ENCODE data around the gene IL12A. TPM values are rescaled to one million over a fixed set of nuclear protein-coding genes. Genes with fewer than 3 reads are reported as not detected.

Gene IL12A
- total and polyA plus RNA-seq, 10 of the 15 experiments (the other 5 are each of a cell fraction or from before 2014, with no cell fraction given): 0.50 to 10.9 (median 3.5) TPM

DNA sequence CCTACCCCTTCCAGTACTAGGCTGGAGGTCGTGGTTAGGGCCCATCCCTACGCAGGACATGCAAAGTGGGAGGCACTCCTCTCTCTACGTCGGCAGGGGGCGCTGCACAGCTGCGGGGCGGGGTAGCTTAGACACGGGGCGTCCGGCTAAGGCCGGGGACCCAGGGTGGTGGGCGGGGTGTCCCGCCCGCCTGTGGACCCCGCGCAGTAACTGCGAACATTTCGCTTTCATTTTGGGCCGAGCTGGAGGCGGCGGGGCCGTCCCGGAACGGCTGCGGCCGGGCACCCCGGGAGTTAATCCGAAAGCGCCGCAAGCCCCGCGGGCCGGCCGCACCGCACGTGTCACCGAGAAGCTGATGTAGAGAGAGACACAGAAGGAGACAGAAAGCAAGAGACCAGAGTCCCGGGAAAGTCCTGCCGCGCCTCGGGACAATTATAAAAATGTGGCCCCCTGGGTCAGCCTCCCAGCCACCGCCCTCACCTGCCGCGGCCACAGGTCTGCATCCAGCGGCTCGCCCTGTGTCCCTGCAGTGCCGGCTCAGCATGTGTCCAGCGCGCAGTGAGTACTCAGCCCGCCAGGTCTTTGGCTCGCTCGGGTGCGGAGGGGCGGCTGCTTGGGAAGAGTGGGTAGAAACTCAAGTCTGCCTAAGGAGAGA is at the start of gene IL12A (continued):
- TF ChIP-seq TBL1XR1 (IDR thresholded peaks at IDR 0.05; ENCODE audit: low read depth, low read length): no peak
- no peak for TF ChIP-seq SIX5 (IDR thresholded peaks at IDR 0.05; ENCODE audit: low read depth, low read length, severe bottlenecking)
- peak; percentile 81 for TF ChIP-seq DPF2 (IDR thresholded peaks at IDR 0.05)
- no peak for TF ChIP-seq HDAC2 (IDR thresholded peaks at IDR 0.05)
- no peak; the same call in none of the 2 replicates for TF ChIP-seq BACH1 (IDR thresholded peaks at IDR 0.05; ENCODE audit: borderline replicate concordance)
- TF ChIP-seq ZBTB11 (CRISPR knock-in tag; IDR thresholded peaks at IDR 0.05): no peak
- TF ChIP-seq IRF4 (IDR thresholded peaks at IDR 0.05; ENCODE audit: low read depth, low read length): peak; percentile 64; the same call in 1 of the 2 replicates
- TF ChIP-seq, protein P1, sequence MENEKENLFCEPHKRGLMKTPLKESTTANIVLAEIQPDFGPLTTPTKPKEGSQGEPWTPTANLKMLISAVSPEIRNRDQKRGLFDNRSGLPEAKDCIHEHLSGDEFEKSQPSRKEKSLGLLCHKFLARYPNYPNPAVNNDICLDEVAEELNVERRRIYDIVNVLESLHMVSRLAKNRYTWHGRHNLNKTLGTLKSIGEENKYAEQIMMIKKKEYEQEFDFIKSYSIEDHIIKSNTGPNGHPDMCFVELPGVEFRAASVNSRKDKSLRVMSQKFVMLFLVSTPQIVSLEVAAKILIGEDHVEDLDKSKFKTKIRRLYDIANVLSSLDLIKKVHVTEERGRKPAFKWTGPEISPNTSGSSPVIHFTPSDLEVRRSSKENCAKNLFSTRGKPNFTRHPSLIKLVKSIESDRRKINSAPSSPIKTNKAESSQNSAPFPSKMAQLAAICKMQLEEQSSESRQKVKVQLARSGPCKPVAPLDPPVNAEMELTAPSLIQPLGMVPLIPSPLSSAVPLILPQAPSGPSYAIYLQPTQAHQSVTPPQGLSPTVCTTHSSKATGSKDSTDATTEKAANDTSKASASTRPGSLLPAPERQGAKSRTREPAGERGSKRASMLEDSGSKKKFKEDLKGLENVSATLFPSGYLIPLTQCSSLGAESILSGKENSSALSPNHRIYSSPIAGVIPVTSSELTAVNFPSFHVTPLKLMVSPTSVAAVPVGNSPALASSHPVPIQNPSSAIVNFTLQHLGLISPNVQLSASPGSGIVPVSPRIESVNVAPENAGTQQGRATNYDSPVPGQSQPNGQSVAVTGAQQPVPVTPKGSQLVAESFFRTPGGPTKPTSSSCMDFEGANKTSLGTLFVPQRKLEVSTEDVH (IDR thresholded peaks at IDR 0.05; ENCODE audit: low read depth, partially characterized antibody): no peak
- TF ChIP-seq NR2C1 (IDR thresholded peaks at IDR 0.05): no peak
- no peak for TF ChIP-seq HDAC6 (IDR thresholded peaks at IDR 0.05; ENCODE audit: unreplicated experiment)
- no peak for TF ChIP-seq KDM1A (IDR thresholded peaks at IDR 0.05; ENCODE audit: borderline replicate concordance)
- TF ChIP-seq, protein P2, sequence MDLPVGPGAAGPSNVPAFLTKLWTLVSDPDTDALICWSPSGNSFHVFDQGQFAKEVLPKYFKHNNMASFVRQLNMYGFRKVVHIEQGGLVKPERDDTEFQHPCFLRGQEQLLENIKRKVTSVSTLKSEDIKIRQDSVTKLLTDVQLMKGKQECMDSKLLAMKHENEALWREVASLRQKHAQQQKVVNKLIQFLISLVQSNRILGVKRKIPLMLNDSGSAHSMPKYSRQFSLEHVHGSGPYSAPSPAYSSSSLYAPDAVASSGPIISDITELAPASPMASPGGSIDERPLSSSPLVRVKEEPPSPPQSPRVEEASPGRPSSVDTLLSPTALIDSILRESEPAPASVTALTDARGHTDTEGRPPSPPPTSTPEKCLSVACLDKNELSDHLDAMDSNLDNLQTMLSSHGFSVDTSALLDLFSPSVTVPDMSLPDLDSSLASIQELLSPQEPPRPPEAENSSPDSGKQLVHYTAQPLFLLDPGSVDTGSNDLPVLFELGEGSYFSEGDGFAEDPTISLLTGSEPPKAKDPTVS (IDR thresholded peaks at IDR 0.05; ENCODE audit: low read depth, low read length): no peak
- peak; percentile 52; the same call in 1 of the 2 replicates for TF ChIP-seq LARP7 (IDR thresholded peaks at IDR 0.05)
- peak; percentile 53 to 59; a peak in 2 of 4 replicates for TF ChIP-seq IKZF2 (IDR thresholded peaks at IDR 0.05)
- no peak for TF ChIP-seq CHD1 (IDR thresholded peaks at IDR 0.05; ENCODE audit: low read depth, low read length)
- TF ChIP-seq SMAD5 (IDR thresholded peaks at IDR 0.05; ENCODE audit: low read depth): no peak
- no peak for TF ChIP-seq E4F1 (IDR thresholded peaks at IDR 0.05; ENCODE audit: borderline replicate concordance, partially characterized antibody)
- TF ChIP-seq ZNF622 (IDR thresholded peaks at IDR 0.05): no peak
- no peak for TF ChIP-seq ZZZ3 (IDR thresholded peaks at IDR 0.05; ENCODE audit: control insufficient read depth, insufficient read length, low read depth)
- no peak for TF ChIP-seq PML (IDR thresholded peaks at IDR 0.05; ENCODE audit: low read length)
- TF ChIP-seq, protein P3, sequence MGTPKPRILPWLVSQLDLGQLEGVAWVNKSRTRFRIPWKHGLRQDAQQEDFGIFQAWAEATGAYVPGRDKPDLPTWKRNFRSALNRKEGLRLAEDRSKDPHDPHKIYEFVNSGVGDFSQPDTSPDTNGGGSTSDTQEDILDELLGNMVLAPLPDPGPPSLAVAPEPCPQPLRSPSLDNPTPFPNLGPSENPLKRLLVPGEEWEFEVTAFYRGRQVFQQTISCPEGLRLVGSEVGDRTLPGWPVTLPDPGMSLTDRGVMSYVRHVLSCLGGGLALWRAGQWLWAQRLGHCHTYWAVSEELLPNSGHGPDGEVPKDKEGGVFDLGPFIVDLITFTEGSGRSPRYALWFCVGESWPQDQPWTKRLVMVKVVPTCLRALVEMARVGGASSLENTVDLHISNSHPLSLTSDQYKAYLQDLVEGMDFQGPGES (IDR thresholded peaks at IDR 0.05): no peak
